HL-60 (cell line): ENCODE measurements around the gene TMPRSS13.

ENCODE experiments used
- GABPA ChIP-seq: IDR thresholded peaks from 2 replicates; pipeline ENCODE4 v1.6.1; 2012; ENCODE audit warnings: low read depth
- POLR2AphosphoS5 ChIP-seq: IDR thresholded peaks from 2 replicates; pipeline ENCODE4 v1.6.1; 2012; ENCODE audit warnings: low read depth
- TF ChIP-seq, protein P1 (sequence below): IDR thresholded peaks from one replicate; pipeline ENCODE4 v1.5.1; 2011; ENCODE audit warnings: low read length, control low read depth, inconsistent platforms; ENCODE audit not compliant: insufficient read depth
- TF ChIP-seq, protein P2 (sequence below): IDR thresholded peaks from 2 replicates; pipeline ENCODE4 v1.6.1; 2012; ENCODE audit warnings: low read depth; ENCODE audit not compliant: insufficient replicate concordance

DNA sequence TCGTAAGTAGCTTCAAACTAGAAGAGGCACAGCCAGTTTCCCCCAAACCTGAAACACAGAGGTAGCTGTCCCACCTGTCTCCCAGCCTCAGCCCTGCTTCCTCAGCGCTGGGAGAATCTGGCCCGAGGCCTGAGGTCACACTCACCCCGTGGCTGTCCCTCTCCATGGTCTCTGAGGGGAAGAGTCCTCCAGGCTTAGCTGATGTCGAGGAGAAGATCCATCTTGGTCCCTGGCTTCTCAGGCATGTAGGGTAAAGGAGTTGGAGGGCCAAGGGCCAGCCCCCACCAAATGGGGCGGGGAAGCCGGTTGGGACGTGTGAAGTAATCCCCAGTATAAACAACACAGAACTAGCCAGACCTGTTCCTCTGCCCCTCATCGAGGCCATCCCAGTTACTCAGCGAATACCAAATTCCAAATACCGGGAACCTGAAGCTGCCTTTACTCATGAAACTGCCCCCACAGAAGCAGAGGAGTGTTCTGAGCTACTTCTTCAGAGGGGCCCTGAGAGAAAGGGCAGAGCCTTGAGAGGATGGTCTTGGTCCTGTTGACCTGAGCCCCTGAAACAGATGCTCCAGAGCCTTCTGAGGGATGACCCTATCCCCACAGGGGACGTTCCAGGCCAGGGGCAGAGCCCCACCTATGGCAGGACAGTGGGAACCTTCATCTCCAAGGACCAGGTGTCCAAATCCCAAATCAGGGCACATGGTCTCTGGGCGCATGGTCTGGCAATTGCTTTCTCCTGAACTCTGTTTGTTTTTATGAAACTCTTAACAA lies at the start of gene TMPRSS13:
- TF ChIP-seq, protein P1, sequence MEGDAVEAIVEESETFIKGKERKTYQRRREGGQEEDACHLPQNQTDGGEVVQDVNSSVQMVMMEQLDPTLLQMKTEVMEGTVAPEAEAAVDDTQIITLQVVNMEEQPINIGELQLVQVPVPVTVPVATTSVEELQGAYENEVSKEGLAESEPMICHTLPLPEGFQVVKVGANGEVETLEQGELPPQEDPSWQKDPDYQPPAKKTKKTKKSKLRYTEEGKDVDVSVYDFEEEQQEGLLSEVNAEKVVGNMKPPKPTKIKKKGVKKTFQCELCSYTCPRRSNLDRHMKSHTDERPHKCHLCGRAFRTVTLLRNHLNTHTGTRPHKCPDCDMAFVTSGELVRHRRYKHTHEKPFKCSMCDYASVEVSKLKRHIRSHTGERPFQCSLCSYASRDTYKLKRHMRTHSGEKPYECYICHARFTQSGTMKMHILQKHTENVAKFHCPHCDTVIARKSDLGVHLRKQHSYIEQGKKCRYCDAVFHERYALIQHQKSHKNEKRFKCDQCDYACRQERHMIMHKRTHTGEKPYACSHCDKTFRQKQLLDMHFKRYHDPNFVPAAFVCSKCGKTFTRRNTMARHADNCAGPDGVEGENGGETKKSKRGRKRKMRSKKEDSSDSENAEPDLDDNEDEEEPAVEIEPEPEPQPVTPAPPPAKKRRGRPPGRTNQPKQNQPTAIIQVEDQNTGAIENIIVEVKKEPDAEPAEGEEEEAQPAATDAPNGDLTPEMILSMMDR: no peak
- TF ChIP-seq POLR2AphosphoS5 (no peak), GABPA (no peak)
- TF ChIP-seq, protein P2, sequence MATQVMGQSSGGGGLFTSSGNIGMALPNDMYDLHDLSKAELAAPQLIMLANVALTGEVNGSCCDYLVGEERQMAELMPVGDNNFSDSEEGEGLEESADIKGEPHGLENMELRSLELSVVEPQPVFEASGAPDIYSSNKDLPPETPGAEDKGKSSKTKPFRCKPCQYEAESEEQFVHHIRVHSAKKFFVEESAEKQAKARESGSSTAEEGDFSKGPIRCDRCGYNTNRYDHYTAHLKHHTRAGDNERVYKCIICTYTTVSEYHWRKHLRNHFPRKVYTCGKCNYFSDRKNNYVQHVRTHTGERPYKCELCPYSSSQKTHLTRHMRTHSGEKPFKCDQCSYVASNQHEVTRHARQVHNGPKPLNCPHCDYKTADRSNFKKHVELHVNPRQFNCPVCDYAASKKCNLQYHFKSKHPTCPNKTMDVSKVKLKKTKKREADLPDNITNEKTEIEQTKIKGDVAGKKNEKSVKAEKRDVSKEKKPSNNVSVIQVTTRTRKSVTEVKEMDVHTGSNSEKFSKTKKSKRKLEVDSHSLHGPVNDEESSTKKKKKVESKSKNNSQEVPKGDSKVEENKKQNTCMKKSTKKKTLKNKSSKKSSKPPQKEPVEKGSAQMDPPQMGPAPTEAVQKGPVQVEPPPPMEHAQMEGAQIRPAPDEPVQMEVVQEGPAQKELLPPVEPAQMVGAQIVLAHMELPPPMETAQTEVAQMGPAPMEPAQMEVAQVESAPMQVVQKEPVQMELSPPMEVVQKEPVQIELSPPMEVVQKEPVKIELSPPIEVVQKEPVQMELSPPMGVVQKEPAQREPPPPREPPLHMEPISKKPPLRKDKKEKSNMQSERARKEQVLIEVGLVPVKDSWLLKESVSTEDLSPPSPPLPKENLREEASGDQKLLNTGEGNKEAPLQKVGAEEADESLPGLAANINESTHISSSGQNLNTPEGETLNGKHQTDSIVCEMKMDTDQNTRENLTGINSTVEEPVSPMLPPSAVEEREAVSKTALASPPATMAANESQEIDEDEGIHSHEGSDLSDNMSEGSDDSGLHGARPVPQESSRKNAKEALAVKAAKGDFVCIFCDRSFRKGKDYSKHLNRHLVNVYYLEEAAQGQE: no peak
